ENCODE measurements around the gene YIF1B. TPM values are rescaled to one million over a fixed set of nuclear protein-coding genes. Genes with fewer than 3 reads are reported as not detected.
A peak's percentile ranks its signal among the peaks of the same experiment; 100 is the strongest.

Gene YIF1B
- total and polyA plus RNA-seq, 9 of the 15 experiments (the other 6 are each of a cell fraction or from before 2014, with no cell fraction given) = 8.5 to 586 (median 323) TPM

- no peak for TF ChIP-seq TSHZ1 (CRISPR knock-in tag; IDR thresholded peaks at IDR 0.05)
- 0 out of 2 replicates have a peak, but pooled peaks have one; percentile 32 for TF ChIP-seq HSF4 (CRISPR knock-in tag; IDR thresholded peaks at IDR 0.05; ENCODE audit: borderline replicate concordance)
- no peak for TF ChIP-seq ZBTB8A (IDR thresholded peaks at IDR 0.05; ENCODE audit: partially characterized antibody)
- TF ChIP-seq SNAPC5 (CRISPR knock-in tag; IDR thresholded peaks at IDR 0.05) = 0 out of 2 replicates have a peak, but pooled peaks have one; percentile 48
- TF ChIP-seq SRSF9 (IDR thresholded peaks at IDR 0.05; ENCODE audit: borderline replicate concordance, low read depth, low read length) = no peak
- no peak for TF ChIP-seq SMARCA5 (IDR thresholded peaks at IDR 0.05)
- no peak for TF ChIP-seq KAT8 (IDR thresholded peaks at IDR 0.05; ENCODE audit: low read depth)
- no peak for TF ChIP-seq CBX2 (IDR thresholded peaks at IDR 0.05; ENCODE audit: insufficient read depth, low read length, poor library complexity, severe bottlenecking)
- no peak for TF ChIP-seq RBBP5 (IDR thresholded peaks at IDR 0.05; ENCODE audit: borderline replicate concordance, insufficient read depth, low read length, poor library complexity, severe bottlenecking)
- TF ChIP-seq AFF1 (IDR thresholded peaks at IDR 0.05; ENCODE audit: low read depth in 1 of 2, partially characterized antibody in 2 of 2) = peak in 1 of 2 experiments; percentile 2
These were observed 825 bp upstream of the YIF1B start (continued) for GRCh38 chr19:38316477-38317067.

Measured in K562 (cell line).